GM08714 (cell line): Measurements from ENCODE around the gene OAS2.

Source experiments
- H3K4me3 ChIP-seq: fragments of 200-500 bp; sonication (Bioruptor generic); 2 replicates; pipeline ENCODE4 v1.5.1; 2014; ENCODE audit warnings: mild to moderate bottlenecking, low read length, inconsistent platforms
- ZNF274 ChIP-seq: IDR thresholded peaks from 2 replicates; pipeline ENCODE4 v1.6.1; 2012; ENCODE audit warnings: mild to moderate bottlenecking, low read depth, low read length

The OAS2 gene

GRCh38 chr12:113039911-113040445 is 61.7 kb downstream of the OAS2 start:
- TF ChIP-seq ZNF274: no peak
- H3K4me3 ChIP-seq: no peak overlapping the region

GRCh38 chr12:113040722-113041171 is 62.4 kb downstream of the OAS2 start:
- no peak for TF ChIP-seq ZNF274
- H3K4me3 ChIP-seq: no peak overlapping the region

GRCh38 chr12:113041560-113041959 is 63.2 kb downstream of the OAS2 start:
- H3K4me3 ChIP-seq: no peak overlapping the region
- no peak for TF ChIP-seq ZNF274

GRCh38 chr12:113043240-113043639 is 64.9 kb downstream of the OAS2 start:
- TF ChIP-seq ZNF274: no peak
- no peak overlapping the region for H3K4me3 ChIP-seq

- no peak for TF ChIP-seq ZNF274
- no peak overlapping the region for H3K4me3 ChIP-seq
Observed at GRCh38 chr12:113044516-113044915, 66.2 kb downstream of the OAS2 start.

- TF ChIP-seq ZNF274: no peak
Observed at GRCh38 chr12:113048716-113049127, 70.4 kb downstream of the OAS2 start.

GRCh38 chr12:113049976-113050742 is 71.8 kb downstream of the OAS2 start:
- no peak for TF ChIP-seq ZNF274

More at GRCh38 chr12:113048716-113049127, 70.4 kb downstream of the OAS2 start:
- H3K4me3 ChIP-seq: no peak overlapping the region

GRCh38 chr12:113050795-113051194 is 72.5 kb downstream of the OAS2 start:
- TF ChIP-seq ZNF274: no peak

More at GRCh38 chr12:113049976-113050742, 71.8 kb downstream of the OAS2 start:
- no peak overlapping the region for H3K4me3 ChIP-seq

GRCh38 chr12:113051759-113052158 is 73.4 kb downstream of the OAS2 start:
- no peak for TF ChIP-seq ZNF274
- H3K4me3 ChIP-seq: no peak overlapping the region

More at GRCh38 chr12:113050795-113051194, 72.5 kb downstream of the OAS2 start:
- no peak overlapping the region for H3K4me3 ChIP-seq

GRCh38 chr12:113052326-113052725 is 74.0 kb downstream of the OAS2 start:
- no peak for TF ChIP-seq ZNF274
- H3K4me3 ChIP-seq: no peak overlapping the region

- TF ChIP-seq ZNF274: no peak
- H3K4me3 ChIP-seq: no peak overlapping the region
Observed at GRCh38 chr12:113054948-113055486, 76.7 kb downstream of the OAS2 start.

GRCh38 chr12:113055594-113056380 is 77.5 kb downstream of the OAS2 start:
- H3K4me3 ChIP-seq: no peak overlapping the region
- TF ChIP-seq ZNF274: no peak

- no peak overlapping the region; the same call in 1 of the 2 replicates for H3K4me3 ChIP-seq
- no peak for TF ChIP-seq ZNF274
Observed at GRCh38 chr12:113056381-113056630, 78.0 kb downstream of the OAS2 start.

GRCh38 chr12:113056631-113057488 is 78.5 kb downstream of the OAS2 start, which contains the start of gene DTX1:
TSS of gene DTX1 (plus strand) at chr12:113056730. CDS start at chr12:113058193, 1,463 bp downstream.
- no peak for TF ChIP-seq ZNF274
- H3K4me3 ChIP-seq: peak within 1 kb of the TSS; percentile 45; the same call in 1 of the 2 replicates
